ENCODE data around the gene UGT3A2.

UGT3A2 gene

GRCh38 chr5:36007366-36007765 lies 59.3 kb downstream of the UGT3A2 start:
- no peak overlapping the region for H3K27ac ChIP-seq
- TF ChIP-seq, protein P1, sequence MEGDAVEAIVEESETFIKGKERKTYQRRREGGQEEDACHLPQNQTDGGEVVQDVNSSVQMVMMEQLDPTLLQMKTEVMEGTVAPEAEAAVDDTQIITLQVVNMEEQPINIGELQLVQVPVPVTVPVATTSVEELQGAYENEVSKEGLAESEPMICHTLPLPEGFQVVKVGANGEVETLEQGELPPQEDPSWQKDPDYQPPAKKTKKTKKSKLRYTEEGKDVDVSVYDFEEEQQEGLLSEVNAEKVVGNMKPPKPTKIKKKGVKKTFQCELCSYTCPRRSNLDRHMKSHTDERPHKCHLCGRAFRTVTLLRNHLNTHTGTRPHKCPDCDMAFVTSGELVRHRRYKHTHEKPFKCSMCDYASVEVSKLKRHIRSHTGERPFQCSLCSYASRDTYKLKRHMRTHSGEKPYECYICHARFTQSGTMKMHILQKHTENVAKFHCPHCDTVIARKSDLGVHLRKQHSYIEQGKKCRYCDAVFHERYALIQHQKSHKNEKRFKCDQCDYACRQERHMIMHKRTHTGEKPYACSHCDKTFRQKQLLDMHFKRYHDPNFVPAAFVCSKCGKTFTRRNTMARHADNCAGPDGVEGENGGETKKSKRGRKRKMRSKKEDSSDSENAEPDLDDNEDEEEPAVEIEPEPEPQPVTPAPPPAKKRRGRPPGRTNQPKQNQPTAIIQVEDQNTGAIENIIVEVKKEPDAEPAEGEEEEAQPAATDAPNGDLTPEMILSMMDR (IDR thresholded peaks at IDR 0.05): no peak
- TF ChIP-seq ZFX (IDR thresholded peaks at IDR 0.05; ENCODE audit: borderline replicate concordance): no peak

DNA sequence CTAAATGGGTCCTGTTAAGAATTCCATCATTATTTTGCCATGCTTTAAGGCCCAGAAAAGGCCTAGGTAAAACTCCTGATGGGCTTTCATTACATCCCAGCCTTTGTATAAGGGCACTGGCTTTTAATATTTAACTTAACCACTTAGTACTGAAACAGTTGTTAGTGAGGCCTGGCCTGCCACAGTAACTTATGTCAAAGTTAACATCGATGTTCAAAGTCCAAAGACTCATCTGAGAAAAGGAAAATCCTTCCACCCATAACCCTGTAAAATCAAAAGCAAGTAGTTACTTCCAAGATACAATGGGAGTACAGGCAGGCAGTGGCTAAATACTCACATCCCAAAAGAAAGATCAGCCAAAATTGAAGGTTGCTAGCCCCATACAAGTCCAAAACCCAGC lies 60.5 kb downstream of the UGT3A2 start:
- H3K27ac ChIP-seq: no peak overlapping the region
- TF ChIP-seq, protein P1 (IDR thresholded peaks at IDR 0.05): no peak
- no peak for TF ChIP-seq ZFX (IDR thresholded peaks at IDR 0.05; ENCODE audit: borderline replicate concordance)

DNA sequence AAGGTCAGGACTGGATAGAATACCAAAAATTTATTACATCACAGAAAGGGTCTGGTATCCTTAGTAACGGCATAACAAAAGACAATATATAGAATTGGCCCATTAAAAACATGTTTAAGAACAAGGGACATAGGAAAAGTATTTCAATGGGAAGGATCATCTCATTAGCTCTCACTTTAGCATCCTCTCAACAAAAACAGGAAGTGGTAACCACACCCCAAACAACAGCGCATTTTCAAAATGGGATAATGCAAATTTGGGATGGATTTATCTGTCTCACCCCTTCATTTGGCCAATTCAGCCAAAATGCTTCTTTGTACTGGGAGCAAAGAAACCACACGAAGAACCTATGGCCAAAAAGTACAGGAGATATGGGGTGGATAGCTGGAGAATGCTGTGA lies 65.7 kb downstream of the UGT3A2 start:
- no peak overlapping the region for H3K27ac ChIP-seq
- TF ChIP-seq ZFX (IDR thresholded peaks at IDR 0.05; ENCODE audit: borderline replicate concordance): no peak
- TF ChIP-seq, protein P1 (IDR thresholded peaks at IDR 0.05): no peak

- H3K27ac ChIP-seq: no peak overlapping the region
- TF ChIP-seq, protein P1 (IDR thresholded peaks at IDR 0.05): no peak
- TF ChIP-seq ZFX (IDR thresholded peaks at IDR 0.05; ENCODE audit: borderline replicate concordance): no peak
Measured at GRCh38 chr5:35999547-35999946, 67.1 kb downstream of the UGT3A2 start.

DNA sequence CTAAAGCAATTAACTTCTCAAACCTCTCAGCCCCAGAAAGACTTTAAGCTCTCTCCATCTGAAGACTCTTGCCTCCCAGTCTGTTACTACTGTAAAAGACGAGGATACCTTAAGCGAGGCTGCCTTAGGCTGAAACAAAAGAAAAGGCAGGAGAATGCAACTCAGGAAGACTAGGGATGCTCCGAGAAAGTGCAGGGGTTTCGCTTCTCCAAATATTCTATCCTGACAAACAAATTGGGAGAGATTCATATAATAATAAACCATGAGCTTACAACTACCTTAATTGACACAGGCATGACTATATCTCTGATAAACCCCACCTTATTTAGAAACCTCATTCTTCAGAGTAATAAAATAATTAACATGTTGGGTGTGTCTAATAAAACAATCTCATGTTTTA lies 70.6 kb downstream of the UGT3A2 start:
- TF ChIP-seq, protein P1 (IDR thresholded peaks at IDR 0.05): no peak
- no peak for TF ChIP-seq ZFX (IDR thresholded peaks at IDR 0.05; ENCODE audit: borderline replicate concordance)
- H3K27ac ChIP-seq: no peak overlapping the region

DNA sequence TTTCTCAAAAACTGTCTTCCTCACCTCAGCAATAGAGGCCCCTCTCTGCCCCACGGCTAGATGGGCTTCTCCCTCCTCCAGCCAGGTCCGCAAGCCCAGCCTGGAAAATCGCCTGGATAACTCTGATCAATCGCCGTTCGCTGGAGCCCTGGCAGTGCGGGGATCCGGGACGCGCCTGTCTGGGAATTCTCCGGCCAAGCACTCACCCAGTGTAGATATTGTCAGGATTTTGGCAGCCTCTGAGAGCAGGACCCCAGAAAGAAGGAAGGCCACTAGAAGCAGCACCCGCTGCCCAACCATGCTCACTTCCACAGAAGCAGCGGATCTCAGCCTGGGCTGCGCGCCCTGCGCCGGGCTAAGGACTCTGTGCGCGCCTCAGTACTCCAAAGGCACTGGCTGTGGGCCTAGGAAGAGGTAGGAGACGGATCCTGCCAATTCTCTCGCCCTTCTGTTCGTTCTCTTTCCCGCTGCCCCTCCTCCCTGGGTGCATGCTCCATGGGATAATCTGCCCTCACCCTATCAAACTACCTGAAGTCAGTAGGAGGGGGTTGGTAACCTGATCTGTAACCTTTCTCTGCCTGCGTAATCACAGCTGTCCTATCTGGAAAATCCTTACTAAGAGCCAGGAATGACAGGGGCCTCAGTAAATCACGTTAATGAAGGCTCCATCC lies 75.6 kb downstream of the UGT3A2 start, which contains the start of gene UGT3A1:
UGT3A1 (minus strand) TSS at position 450 of the 671 bp plus-strand sequence; CDS start at position 300, 150 bp downstream.
- TF ChIP-seq ZFX (IDR thresholded peaks at IDR 0.05; ENCODE audit: borderline replicate concordance): no peak
- TF ChIP-seq, protein P1 (IDR thresholded peaks at IDR 0.05): no peak
- no peak within 1 kb of the TSS for H3K27ac ChIP-seq

GRCh38 chr5:35990520-35990919 lies 76.2 kb downstream of the UGT3A2 start:
- TF ChIP-seq ZFX (IDR thresholded peaks at IDR 0.05; ENCODE audit: borderline replicate concordance): no peak
- TF ChIP-seq, protein P1 (IDR thresholded peaks at IDR 0.05): no peak
- no peak overlapping the region for H3K27ac ChIP-seq

Data from 22Rv1 (cell line).